OCI-LY3 (cell line): ENCODE data around the gene KCNJ8.

Source experiments
- CTCF ChIP-seq: fragments of 200-600, 300-600 bp; sonication (generic); IDR thresholded peaks from 2 replicates; pipeline ENCODE4 v1.5.1; 2014; ENCODE audit warnings: antibody characterized with exemption, low read length, low read depth
- EZH2phosphoT487 ChIP-seq: fragments of 200-600 bp; shearing (Covaris generic); IDR thresholded peaks from 2 replicates; pipeline ENCODE4 v1.6.1; 2018; ENCODE audit warnings: antibody characterized with exemption, mixed run types, low read depth

- TF ChIP-seq CTCF (no peak), EZH2phosphoT487 (no peak)
These were observed 45.2 kb upstream of the KCNJ8 start for GRCh38 chr12:21819678-21820077.
